GM12801 (cell line): Measurements from ENCODE around the gene MCU.

Experiments used
- TF ChIP-seq, protein P1 (sequence below): IDR thresholded peaks from one replicate; pipeline ENCODE4 v1.5.1; 2011; ENCODE audit warnings: control low read depth; ENCODE audit not compliant: insufficient read length; ENCODE audit errors: extremely low read depth

Gene MCU

DNA sequence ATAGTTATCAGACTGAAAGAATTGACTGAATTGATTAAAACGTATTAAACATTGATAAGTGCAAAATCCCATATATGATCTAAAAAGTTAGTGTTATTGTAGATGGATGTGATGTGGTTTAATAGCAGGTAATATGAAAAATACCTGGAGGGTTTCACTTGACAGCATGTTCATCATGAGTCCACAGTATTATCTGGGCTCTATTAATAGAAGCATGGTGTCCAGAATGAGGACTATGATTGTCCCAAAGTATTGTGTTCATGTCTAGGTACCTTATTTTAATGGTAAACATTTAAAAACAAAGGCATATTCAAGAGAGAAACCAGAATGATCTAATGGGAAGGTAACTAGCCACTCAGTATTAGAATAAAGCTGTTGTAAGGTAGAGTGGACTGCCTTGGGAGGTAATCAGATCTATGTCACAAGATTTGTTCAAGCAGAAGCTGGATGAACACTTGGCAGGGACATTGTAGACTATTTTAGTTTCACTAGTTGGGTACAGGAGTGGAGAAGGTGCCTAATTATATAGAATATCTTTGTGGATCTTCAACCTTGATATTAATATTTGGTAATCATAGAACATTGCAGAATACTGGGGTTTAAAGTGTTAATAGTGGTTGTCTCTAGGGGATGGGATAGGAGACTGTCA, 43.5 kb downstream of the MCU start:
- TF ChIP-seq, protein P1, sequence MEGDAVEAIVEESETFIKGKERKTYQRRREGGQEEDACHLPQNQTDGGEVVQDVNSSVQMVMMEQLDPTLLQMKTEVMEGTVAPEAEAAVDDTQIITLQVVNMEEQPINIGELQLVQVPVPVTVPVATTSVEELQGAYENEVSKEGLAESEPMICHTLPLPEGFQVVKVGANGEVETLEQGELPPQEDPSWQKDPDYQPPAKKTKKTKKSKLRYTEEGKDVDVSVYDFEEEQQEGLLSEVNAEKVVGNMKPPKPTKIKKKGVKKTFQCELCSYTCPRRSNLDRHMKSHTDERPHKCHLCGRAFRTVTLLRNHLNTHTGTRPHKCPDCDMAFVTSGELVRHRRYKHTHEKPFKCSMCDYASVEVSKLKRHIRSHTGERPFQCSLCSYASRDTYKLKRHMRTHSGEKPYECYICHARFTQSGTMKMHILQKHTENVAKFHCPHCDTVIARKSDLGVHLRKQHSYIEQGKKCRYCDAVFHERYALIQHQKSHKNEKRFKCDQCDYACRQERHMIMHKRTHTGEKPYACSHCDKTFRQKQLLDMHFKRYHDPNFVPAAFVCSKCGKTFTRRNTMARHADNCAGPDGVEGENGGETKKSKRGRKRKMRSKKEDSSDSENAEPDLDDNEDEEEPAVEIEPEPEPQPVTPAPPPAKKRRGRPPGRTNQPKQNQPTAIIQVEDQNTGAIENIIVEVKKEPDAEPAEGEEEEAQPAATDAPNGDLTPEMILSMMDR: no peak

DNA sequence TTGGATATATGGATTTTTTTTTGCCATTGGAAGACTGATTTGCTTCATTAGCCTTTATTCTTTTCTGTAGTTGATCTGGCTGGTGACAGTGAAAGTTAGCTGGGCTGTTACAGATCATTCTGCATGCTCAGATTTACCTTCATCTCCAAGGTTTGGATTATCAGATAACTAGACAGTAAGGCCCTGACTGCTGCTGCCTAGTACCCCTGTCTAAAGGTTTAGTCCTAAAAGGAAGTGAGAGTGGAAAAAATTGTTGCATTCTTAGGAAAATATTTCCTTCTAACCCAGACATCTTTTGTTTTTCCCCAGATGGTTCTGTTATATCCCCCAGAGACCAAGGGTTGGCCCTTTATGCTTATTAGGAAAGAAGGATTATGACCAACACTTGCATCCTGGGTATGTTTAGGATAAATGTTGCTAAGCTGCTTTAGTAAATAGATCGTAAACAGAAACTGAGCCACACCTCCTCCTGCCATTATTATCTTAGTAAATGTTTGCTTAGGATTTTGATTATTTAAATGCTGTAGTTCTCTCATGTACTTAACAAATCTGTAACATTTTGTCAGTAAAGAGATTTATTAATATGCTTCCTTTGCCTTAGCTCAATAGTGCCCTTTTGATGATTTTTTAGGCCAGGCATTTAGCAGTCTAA, 44.4 kb downstream of the MCU start:
- TF ChIP-seq, protein P1: no peak

DNA sequence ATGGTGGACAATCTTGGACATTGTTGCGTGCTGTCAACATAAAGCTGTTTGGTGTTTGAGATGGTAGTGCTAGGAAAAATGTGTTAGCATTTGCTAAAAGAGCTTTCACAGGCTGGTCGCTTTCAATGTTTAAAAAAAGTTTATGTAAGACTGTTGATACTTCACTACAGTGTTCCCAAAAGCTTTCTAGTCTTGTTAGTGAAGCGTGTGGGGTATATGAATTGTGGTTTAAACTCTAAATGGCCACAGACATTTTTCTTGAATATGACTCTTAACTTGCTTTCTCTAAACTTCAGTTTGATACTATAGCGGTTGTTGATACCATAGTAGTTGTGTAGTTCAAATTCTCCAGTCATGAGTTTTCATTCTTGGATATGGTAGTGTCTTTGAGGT, 44.9 kb downstream of the MCU start:
- TF ChIP-seq, protein P1: no peak

DNA sequence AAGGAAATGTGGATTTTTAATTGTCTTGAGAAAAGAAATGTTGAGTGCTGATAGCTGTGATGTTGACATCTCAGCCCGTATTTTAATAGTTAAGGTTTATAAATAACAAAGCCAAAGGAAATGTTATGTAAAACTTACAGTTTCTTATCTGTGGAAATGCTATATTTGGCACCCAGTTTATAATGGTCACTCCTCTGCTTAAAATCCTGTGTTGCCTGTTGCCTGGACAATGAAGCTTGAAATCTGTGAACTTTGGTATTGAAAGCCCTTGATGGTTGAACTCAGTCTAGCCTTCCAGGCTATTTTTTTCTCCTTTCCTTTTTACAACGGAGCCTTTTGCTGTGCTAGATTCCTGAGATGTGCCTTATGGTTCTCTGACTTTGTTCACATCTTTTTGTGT, 46.5 kb downstream of the MCU start:
- TF ChIP-seq, protein P1: no peak

DNA sequence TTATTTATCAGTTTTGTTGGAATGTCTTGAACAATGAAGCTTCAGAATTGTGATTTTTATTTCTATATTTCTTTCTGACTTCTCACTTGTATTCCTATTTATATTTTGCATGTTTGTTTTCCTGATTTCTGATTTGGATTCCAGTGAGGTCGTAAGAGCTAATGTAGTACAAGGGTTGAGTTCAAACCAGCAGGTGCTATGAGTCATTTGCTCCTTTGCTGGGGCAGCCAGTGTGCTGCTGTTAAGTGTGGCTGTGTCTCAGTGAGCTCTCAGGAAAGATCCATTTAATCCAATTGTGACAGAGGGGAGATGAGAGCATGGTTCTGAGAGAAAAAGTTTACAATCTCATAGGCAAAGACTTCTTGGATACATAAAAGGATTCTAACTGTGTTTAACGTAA, 48.6 kb downstream of the MCU start:
- TF ChIP-seq, protein P1: no peak

DNA sequence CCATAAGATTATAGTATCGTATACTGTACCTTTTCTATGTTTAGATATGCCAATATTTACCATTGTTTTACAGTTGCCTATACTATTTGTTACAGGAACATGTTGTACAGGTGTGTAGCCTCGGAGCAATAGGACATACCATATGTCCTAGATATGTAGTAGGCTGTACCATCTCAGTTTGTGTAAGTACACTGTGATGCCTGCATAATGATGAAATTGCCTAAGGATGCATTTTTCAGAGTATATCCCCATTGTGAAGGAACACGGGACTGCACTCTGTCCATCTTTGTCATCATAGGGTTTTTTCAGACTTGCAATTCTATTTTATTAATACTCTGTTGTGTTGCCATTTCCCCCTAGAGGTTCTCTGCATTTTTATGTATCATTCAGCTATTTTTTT, 50.1 kb downstream of the MCU start:
- TF ChIP-seq, protein P1: no peak

DNA sequence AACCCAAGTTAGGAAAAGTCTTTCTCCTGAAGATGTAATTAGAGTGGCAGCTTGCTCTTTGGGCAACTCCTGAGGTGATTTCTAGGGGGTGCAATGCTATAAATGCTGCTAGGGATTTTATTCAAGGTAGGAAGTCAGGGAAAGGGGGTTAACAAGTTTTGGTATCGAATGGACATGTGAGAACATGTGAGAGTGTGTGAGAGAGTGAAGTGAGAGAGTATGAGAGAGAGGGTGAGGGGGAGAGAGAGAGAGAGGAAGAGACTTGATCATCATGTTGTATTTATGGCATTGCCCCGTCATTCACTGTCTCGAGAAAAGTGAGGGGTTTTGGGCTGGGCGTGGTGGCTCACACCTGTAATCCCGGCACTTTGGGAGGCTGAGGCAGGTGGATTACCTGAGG, 50.9 kb downstream of the MCU start:
- TF ChIP-seq, protein P1: no peak

DNA sequence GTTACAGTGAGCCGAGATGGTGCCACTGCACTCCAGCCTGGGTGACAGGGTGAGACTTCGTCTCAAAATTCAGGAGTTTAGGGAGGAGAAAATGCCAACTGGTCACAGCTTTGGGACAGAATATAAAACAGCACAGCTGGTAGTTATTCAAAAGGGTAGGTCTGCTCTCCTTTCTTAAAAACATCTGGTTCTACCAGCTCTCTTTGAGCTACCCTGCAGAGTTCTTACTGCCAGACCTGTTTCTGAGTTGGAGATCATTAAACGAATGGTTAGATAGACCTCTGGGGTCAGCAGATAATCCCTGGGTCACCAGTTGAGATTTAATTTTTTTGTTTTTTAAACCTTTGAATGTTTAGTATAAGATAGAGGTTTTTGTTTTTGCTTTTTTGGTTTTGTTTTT, 52.6 kb downstream of the MCU start:
- TF ChIP-seq, protein P1: no peak
